ENCODE data around the gene DPEP1.

DNA sequence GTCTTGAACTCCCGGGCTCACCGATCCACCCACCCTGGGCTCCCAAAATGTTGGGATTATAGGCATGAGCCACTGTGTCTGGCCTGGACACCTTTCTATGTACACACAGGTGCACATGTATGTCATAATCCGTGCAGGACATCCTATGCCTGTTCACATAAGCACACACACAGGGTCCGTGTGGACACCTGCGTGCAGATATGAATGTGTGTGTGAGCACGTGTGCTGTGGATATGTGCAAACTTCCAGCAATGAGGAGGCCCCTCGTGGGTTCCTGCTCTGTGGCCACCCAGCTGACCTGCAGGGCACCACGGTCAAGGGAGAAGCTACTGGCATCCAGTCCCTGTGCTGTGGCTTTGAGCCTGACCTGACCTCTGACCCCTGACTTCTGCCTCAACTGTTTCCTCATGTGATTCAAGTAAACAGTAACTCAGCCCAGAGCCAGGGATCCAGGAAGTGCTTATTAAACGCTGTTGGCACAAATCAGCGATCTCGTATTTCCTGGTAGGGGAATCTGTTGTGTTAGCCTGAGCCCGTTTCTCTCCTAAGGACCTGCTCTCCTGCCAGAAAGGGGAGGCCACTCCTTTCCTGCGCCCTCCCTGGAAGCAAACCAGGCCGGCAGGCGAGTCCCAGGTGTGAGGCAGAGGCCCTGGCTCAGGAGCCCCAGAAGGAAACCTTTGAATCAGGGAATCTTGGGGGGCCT, 31.4 kb upstream of the DPEP1 start:
- TF ChIP-seq EZH2 (IDR thresholded peaks at IDR 0.05; ENCODE audit: borderline replicate concordance, insufficient read depth, low read depth, low read length, poor library complexity, severe bottlenecking): no peak
- TF ChIP-seq, protein P1, sequence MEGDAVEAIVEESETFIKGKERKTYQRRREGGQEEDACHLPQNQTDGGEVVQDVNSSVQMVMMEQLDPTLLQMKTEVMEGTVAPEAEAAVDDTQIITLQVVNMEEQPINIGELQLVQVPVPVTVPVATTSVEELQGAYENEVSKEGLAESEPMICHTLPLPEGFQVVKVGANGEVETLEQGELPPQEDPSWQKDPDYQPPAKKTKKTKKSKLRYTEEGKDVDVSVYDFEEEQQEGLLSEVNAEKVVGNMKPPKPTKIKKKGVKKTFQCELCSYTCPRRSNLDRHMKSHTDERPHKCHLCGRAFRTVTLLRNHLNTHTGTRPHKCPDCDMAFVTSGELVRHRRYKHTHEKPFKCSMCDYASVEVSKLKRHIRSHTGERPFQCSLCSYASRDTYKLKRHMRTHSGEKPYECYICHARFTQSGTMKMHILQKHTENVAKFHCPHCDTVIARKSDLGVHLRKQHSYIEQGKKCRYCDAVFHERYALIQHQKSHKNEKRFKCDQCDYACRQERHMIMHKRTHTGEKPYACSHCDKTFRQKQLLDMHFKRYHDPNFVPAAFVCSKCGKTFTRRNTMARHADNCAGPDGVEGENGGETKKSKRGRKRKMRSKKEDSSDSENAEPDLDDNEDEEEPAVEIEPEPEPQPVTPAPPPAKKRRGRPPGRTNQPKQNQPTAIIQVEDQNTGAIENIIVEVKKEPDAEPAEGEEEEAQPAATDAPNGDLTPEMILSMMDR (IDR thresholded peaks at IDR 0.05): no peak
